ENCODE results near the gene DDIT4. TPM values are rescaled to one million over a fixed set of nuclear protein-coding genes. Genes with fewer than 3 reads are reported as not detected.

The DDIT4 gene
- total RNA-seq, 1 donor from 2014 or later, result 153 TPM

DNA sequence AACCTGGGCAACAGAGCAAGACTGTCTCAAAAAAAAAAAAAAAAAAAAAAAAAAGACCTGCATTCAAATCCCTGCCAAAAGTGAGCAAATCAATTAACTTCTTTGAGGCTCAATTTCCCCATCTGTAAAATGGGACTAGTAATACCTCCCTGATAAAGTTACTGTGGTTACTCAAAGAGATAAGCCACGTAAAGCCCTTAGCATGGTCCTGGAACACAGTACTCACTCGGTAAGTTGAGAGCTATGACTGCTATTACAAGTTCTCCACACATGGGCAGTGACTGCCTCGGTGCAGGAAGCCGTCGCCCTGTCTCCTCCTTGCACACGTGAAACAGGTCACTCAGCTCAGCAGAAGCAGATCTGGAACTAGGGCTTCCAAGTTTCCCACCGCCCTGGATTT lies 37.9 kb downstream of the DDIT4 start:
- Mint-ChIP-seq H3K4me3 (ENCODE audit: unreplicated experiment) (no peak overlapping the region), H3K4me1 (ENCODE audit: low read depth, unreplicated experiment) (peaks cover 28% of the 10 kb centered on the region), H3K36me3 (ENCODE audit: unreplicated experiment) (no peaks in the 10 kb centered on the region), H3K27ac (ENCODE audit: unreplicated experiment) (no peak overlapping the region), H3K9me3 (ENCODE audit: unreplicated experiment) (peaks cover 8% of the 10 kb centered on the region), H3K27me3 (ENCODE audit: unreplicated experiment) (peaks cover 5% of the 10 kb centered on the region)
- no peak for DNase-seq
- TF ChIP-seq, protein P1, sequence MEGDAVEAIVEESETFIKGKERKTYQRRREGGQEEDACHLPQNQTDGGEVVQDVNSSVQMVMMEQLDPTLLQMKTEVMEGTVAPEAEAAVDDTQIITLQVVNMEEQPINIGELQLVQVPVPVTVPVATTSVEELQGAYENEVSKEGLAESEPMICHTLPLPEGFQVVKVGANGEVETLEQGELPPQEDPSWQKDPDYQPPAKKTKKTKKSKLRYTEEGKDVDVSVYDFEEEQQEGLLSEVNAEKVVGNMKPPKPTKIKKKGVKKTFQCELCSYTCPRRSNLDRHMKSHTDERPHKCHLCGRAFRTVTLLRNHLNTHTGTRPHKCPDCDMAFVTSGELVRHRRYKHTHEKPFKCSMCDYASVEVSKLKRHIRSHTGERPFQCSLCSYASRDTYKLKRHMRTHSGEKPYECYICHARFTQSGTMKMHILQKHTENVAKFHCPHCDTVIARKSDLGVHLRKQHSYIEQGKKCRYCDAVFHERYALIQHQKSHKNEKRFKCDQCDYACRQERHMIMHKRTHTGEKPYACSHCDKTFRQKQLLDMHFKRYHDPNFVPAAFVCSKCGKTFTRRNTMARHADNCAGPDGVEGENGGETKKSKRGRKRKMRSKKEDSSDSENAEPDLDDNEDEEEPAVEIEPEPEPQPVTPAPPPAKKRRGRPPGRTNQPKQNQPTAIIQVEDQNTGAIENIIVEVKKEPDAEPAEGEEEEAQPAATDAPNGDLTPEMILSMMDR (IDR thresholded peaks at IDR 0.05; ENCODE audit: partially characterized antibody, unreplicated experiment), result no peak

DNA sequence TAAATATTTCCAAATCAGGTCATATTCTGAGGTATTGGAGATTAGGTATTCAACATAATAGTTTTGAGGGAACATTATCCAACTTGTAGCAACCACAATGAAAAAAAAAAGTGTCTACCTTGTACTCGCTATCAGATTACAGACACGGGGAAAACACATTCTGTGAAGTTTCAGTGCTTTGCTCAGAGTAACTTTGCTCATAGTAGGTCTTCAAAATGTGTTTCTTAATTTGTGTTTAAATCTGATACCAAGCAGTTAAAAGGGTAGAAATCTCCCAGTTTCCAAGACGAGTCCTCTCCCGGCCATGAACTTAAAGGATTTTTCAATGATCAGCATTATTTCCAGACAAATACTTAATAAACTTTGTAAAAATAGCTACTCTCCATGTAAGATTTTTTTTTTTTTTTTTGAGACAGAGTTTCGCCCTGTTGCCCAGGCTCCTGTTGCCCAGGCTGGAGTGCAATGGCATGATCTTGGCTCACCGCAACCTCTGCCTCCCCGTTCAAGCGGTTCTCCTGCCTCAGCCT lies 39.2 kb downstream of the DDIT4 start:
- no peak for DNase-seq
- TF ChIP-seq, protein P1 (IDR thresholded peaks at IDR 0.05; ENCODE audit: partially characterized antibody, unreplicated experiment), result no peak
- Mint-ChIP-seq H3K27ac (ENCODE audit: unreplicated experiment) (no peak overlapping the region), H3K4me3 (ENCODE audit: unreplicated experiment) (no peak overlapping the region), H3K9me3 (ENCODE audit: unreplicated experiment) (peaks cover 11% of the 10 kb centered on the region), H3K4me1 (ENCODE audit: low read depth, unreplicated experiment) (peaks cover 30% of the 10 kb centered on the region), H3K36me3 (ENCODE audit: unreplicated experiment) (no peaks in the 10 kb centered on the region), H3K27me3 (ENCODE audit: unreplicated experiment) (peaks cover 7% of the 10 kb centered on the region)

DNA sequence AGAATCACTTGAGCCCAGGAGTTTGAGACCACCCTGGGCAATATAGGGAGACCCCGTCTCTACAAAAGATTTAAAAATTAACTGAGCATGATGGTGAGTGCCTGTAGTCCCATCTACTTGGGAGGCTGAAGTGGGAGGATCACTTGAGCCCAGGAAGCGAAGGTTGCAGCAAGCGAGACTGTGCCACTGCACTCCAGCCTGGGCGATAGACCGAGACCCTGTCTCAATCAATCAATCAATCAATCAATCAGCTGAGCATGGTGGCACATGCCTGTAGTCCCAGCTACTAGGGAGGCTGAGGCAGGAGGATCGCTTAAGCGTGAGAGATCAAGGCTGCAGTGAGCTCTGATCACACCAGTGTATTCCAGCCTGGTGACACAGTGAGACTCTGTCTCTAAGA lies 40.5 kb downstream of the DDIT4 start:
- H3K4me1 Mint-ChIP-seq (ENCODE audit: low read depth, unreplicated experiment), result peaks cover 31% of the 10 kb centered on the region
- TF ChIP-seq, protein P1 (IDR thresholded peaks at IDR 0.05; ENCODE audit: partially characterized antibody, unreplicated experiment), result no peak
- H3K27me3 Mint-ChIP-seq (ENCODE audit: unreplicated experiment), result peaks cover 9% of the 10 kb centered on the region
- H3K9me3 Mint-ChIP-seq (ENCODE audit: unreplicated experiment), result peaks cover 11% of the 10 kb centered on the region
- no peak for DNase-seq
- H3K4me3 Mint-ChIP-seq (ENCODE audit: unreplicated experiment), result no peak overlapping the region
- no peaks in the 10 kb centered on the region for H3K36me3 Mint-ChIP-seq (ENCODE audit: unreplicated experiment)
- H3K27ac Mint-ChIP-seq (ENCODE audit: unreplicated experiment), result no peak overlapping the region

DNA sequence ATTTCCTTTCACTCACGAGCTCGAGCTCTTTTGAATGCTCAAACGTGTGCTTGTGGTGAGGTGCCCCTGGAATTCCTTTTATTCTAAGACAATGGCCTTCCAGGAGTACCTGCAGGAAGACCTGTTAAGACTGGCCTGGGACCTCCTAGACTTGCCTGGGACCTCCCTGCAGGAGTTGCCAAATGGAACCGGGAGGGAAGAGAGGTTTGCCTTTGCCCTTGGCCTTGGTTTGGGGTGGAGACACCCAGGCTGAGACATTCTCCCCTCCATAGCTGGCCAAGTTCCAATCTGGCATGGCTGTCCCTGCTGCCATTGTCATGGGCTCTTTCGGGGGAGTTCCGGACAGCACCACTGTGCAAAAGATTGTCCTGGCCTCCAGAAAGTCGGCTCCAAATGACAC lies 41.3 kb downstream of the DDIT4 start:
- no peak for DNase-seq
- peaks cover 25% of the 10 kb centered on the region for H3K4me1 Mint-ChIP-seq (ENCODE audit: low read depth, unreplicated experiment)

More for the DNA sequence above, 41.3 kb downstream of the DDIT4 start:
- Mint-ChIP-seq H3K4me3 (ENCODE audit: unreplicated experiment) (no peak overlapping the region), H3K27ac (ENCODE audit: unreplicated experiment) (no peak overlapping the region), H3K36me3 (ENCODE audit: unreplicated experiment) (no peaks in the 10 kb centered on the region), H3K27me3 (ENCODE audit: unreplicated experiment) (peaks cover 6% of the 10 kb centered on the region), H3K9me3 (ENCODE audit: unreplicated experiment) (peaks cover 7% of the 10 kb centered on the region)
- TF ChIP-seq, protein P1 (IDR thresholded peaks at IDR 0.05; ENCODE audit: partially characterized antibody, unreplicated experiment), result no peak
